Suppressor macrophage treated with lipopolysaccharide for 1 hour (primary cell): Measurements from ENCODE around the gene C2orf78.
A peak's percentile ranks its signal among the peaks of the same experiment; 100 is the strongest.

Experiments used
- DNase-seq, 3 donors: peaks; one replicate each; pipeline ENCODE4 v3.0.0-alpha.2; 2020 to 2022

C2orf78 gene

GRCh38 chr2:73839653-73840411, 55.8 kb downstream of the C2orf78 start:
- no peak for DNase-seq

GRCh38 chr2:73841912-73842738, 58.1 kb downstream of the C2orf78 start:
- DNase-seq, result no peak

- DNase-seq, result no peak
These were observed 58.7 kb downstream of the C2orf78 start for GRCh38 chr2:73842739-73843019.

- DNase-seq, result no peak
These were observed 60.1 kb downstream of the C2orf78 start for GRCh38 chr2:73844087-73844486.

- DNase-seq, result no peak
These were observed 66.0 kb downstream of the C2orf78 start for GRCh38 chr2:73850009-73850408.

- no peak for DNase-seq
These were observed 67.3 kb downstream of the C2orf78 start for GRCh38 chr2:73851274-73851673.

GRCh38 chr2:73852020-73852419, 68.0 kb downstream of the C2orf78 start:
- peak; percentile 36 to 73 (median 69) for DNase-seq

- DNase-seq, result no peak
These were observed 71.5 kb downstream of the C2orf78 start for GRCh38 chr2:73855526-73855925.

GRCh38 chr2:73856214-73856613, 72.2 kb downstream of the C2orf78 start:
- peak in 1 of 3 donors; percentile 35 for DNase-seq

GRCh38 chr2:73859721-73860586, 76.0 kb downstream of the C2orf78 start:
- DNase-seq, result peak; percentile 43 to 66 (median 58)

GRCh38 chr2:73862987-73863386, 79.0 kb downstream of the C2orf78 start:
- no peak for DNase-seq
